ENCODE results near the gene PCBD1. TPM values are rescaled to one million over a fixed set of nuclear protein-coding genes. Genes with fewer than 3 reads are reported as not detected.
A peak's percentile ranks its signal among the peaks of the same experiment; 100 is the strongest.

Gene PCBD1
- total RNA-seq, 1 donor, result 19.9 TPM

DNA sequence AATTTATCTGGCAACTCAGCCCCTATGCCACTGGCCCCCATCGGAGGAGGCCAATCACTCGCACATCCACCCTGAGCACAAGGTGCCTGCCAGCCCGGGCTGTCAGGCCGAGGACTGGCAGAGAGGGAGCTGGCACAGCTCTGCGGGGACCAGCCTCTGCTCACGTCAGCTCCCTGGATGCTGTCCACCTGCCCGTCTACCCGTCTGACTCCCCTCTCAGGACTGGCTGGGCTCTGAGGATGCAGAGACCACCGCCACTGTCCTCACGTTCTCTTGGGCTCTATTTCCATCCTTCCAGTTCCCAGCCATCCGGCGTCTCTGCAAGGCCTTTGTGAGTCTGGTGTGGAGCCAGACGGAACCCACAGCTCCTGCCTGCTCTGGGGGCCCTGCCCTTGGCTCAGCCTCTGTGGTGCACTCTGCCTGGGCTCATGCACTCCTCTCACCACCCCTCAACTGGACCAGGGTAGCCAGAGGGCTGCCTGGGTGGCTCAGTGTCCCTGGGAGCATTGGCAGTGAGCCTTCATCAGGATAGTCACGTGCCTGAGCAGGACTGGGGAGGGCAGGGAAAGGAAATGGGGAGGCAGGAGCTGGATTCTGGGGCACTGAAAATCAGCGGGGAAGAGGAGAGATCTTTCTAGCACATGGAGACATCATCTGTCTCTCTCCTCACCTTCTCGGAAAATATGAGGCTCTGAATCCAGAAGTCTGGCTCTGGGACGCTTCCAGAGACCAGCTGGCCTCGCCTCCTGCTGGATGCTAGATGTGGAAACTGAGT lies 38.0 kb upstream of the PCBD1 start:
- Histone ChIP-seq H3K79me2 (ENCODE audit: insufficient read depth, low read length) (no peaks in the 10 kb centered on the region), H2AFZ (ENCODE audit: low read length) (no peak overlapping the region), H3K4me1 (ENCODE audit: insufficient read depth, low read length) (peaks cover 10% of the 10 kb centered on the region), H3K4me2 (ENCODE audit: insufficient read depth, low read length) (no peak overlapping the region), H3K27ac (ENCODE audit: low read depth, low read length) (no peak overlapping the region), H3K9me3 (ENCODE audit: low read depth, low read length) (no peaks in the 10 kb centered on the region), H3K27me3 (ENCODE audit: insufficient read depth, low read length) (peaks cover 24% of the 10 kb centered on the region), H4K20me1 (ENCODE audit: insufficient read depth, low read length) (no peaks in the 10 kb centered on the region), H3K36me3 (ENCODE audit: insufficient read depth, low read length) (no peaks in the 10 kb centered on the region), H3K4me3 (ENCODE audit: insufficient read depth, low read length) (no peak overlapping the region)
- TF ChIP-seq CTCF (IDR thresholded peaks at IDR 0.05; ENCODE audit: extremely low read depth, low read depth, low read length), result no peak
- peak; percentile 78 for DNase-seq (ENCODE audit: insufficient read length, low spot score, missing footprints)

DNA sequence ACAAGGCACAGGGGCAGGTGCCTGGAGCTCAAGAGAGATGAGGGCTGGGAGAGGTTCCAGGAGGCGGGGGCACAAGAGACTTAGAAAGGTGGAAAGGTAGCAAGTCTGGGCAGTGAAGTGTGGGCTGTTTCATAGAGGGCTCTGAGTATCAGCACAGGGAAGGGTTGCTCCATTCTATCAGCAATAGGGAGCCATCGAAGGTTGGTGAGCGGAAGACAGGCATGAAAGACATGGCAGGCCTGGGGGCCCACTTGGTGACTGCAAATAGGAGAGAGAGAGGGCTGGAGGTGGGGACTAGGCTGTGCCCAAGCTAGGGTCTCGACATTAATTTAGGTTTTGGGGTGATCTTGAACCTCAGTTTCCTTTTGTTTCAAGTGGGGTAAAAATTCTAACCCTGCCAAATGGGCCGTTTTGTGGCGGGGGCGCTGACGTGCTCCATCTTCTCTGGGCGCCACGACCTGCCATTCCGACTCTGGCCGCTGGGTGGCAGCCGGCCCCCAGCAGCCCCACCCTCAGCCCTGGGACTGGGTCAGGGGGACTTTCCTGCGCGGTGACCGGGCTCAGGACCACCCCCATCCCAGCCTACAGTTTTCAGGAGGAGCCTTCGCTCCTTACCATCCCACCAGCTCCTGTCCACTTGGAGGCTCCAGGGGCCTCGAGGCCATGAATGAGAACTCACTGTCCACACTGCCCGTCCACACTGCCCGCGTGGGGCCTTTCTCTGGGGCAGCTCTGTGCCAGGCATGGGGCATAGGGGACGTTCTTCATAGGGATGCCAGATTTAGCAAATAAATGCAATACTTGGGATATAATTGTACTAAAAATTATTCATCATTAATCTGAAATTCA lies 37.2 kb upstream of the PCBD1 start:
- peaks cover 26% of the 10 kb centered on the region for H3K27me3 ChIP-seq (ENCODE audit: insufficient read depth, low read length)
- no peak overlapping the region for H3K4me2 ChIP-seq (ENCODE audit: insufficient read depth, low read length)
- DNase-seq (ENCODE audit: insufficient read length, low spot score, missing footprints), result peak; percentile 96
- TF ChIP-seq CTCF (IDR thresholded peaks at IDR 0.05; ENCODE audit: extremely low read depth, low read depth, low read length), result peak; percentile 75
- no peaks in the 10 kb centered on the region for H3K36me3 ChIP-seq (ENCODE audit: insufficient read depth, low read length)
- no peaks in the 10 kb centered on the region for H3K9me3 ChIP-seq (ENCODE audit: low read depth, low read length)
- H4K20me1 ChIP-seq (ENCODE audit: insufficient read depth, low read length), result no peaks in the 10 kb centered on the region
- no peak overlapping the region for H3K4me3 ChIP-seq (ENCODE audit: insufficient read depth, low read length)
- no peak overlapping the region for H2AFZ ChIP-seq (ENCODE audit: low read length)
- H3K4me1 ChIP-seq (ENCODE audit: insufficient read depth, low read length), result peaks cover 10% of the 10 kb centered on the region
- no peak overlapping the region for H3K27ac ChIP-seq (ENCODE audit: low read depth, low read length)
- no peaks in the 10 kb centered on the region for H3K79me2 ChIP-seq (ENCODE audit: insufficient read depth, low read length)

GRCh38 chr10:70923696-70924095 lies 35.3 kb upstream of the PCBD1 start:
- TF ChIP-seq CTCF (IDR thresholded peaks at IDR 0.05; ENCODE audit: extremely low read depth, low read depth, low read length), result no peak
- peaks cover 10% of the 10 kb centered on the region for H3K4me1 ChIP-seq (ENCODE audit: insufficient read depth, low read length)
- H3K9me3 ChIP-seq (ENCODE audit: low read depth, low read length), result no peaks in the 10 kb centered on the region
- H3K36me3 ChIP-seq (ENCODE audit: insufficient read depth, low read length), result no peaks in the 10 kb centered on the region
- peaks cover 13% of the 10 kb centered on the region for H3K27me3 ChIP-seq (ENCODE audit: insufficient read depth, low read length)
- H3K4me2 ChIP-seq (ENCODE audit: insufficient read depth, low read length), result no peak overlapping the region
- no peak overlapping the region for H3K4me3 ChIP-seq (ENCODE audit: insufficient read depth, low read length)
- H3K27ac ChIP-seq (ENCODE audit: low read depth, low read length), result no peak overlapping the region
- no peaks in the 10 kb centered on the region for H3K79me2 ChIP-seq (ENCODE audit: insufficient read depth, low read length)
- H2AFZ ChIP-seq (ENCODE audit: low read length), result no peak overlapping the region
- no peaks in the 10 kb centered on the region for H4K20me1 ChIP-seq (ENCODE audit: insufficient read depth, low read length)
- no peak for DNase-seq (ENCODE audit: insufficient read length, low spot score, missing footprints)

GRCh38 chr10:70921285-70921684 lies 32.9 kb upstream of the PCBD1 start:
- no peak overlapping the region for H2AFZ ChIP-seq (ENCODE audit: low read length)
- no peaks in the 10 kb centered on the region for H3K4me1 ChIP-seq (ENCODE audit: insufficient read depth, low read length)
- no peak for TF ChIP-seq CTCF (IDR thresholded peaks at IDR 0.05; ENCODE audit: extremely low read depth, low read depth, low read length)
- no peaks in the 10 kb centered on the region for H3K79me2 ChIP-seq (ENCODE audit: insufficient read depth, low read length)
- no peaks in the 10 kb centered on the region for H3K9me3 ChIP-seq (ENCODE audit: low read depth, low read length)
- no peak overlapping the region for H3K4me3 ChIP-seq (ENCODE audit: insufficient read depth, low read length)
- H3K27me3 ChIP-seq (ENCODE audit: insufficient read depth, low read length), result peaks cover 13% of the 10 kb centered on the region
- no peak overlapping the region for H3K4me2 ChIP-seq (ENCODE audit: insufficient read depth, low read length)
- H3K27ac ChIP-seq (ENCODE audit: low read depth, low read length), result no peak overlapping the region
- no peak for DNase-seq (ENCODE audit: insufficient read length, low spot score, missing footprints)
- no peaks in the 10 kb centered on the region for H4K20me1 ChIP-seq (ENCODE audit: insufficient read depth, low read length)
- no peaks in the 10 kb centered on the region for H3K36me3 ChIP-seq (ENCODE audit: insufficient read depth, low read length)

All from osteoblast (primary cell).